Measurements from ENCODE around the gene XPNPEP2. TPM values are rescaled to one million over a fixed set of nuclear protein-coding genes. Genes with fewer than 3 reads are reported as not detected.
A peak's percentile ranks its signal among the peaks of the same experiment; 100 is the strongest.

The XPNPEP2 gene
- total and polyA plus RNA-seq, 8 donors: 0.33 to 16.3 (median 1.7) TPM

DNA sequence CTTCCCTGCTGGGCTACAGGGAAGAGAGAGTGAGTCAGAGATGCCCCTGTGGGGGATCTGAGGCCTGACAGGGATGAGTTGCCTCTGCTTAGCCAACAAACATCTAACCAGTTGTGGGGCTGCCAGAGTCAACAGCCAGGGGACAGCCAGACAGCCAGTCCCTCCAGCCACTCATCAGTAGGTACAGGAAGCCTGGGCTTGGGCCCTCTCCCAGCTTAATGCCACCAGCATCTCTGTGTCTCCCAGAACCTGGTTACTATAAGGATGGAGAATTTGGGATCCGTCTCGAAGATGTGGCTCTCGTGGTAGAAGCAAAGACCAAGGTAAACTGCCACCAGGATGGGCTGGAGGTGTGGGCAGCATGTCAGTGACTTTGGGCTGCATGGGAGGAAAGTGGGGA, 23.7 kb downstream of the XPNPEP2 start:
- H3K4me1 ChIP-seq: no peaks in the 10 kb centered on the region
- intact Hi-C loops (cut with DNase I; ENCODE audit: low total_unique reads): no loop called here
- no peak overlapping the region for H3K4me3 ChIP-seq
- no peaks in the 10 kb centered on the region for H3K9me3 ChIP-seq
- peaks cover 0 to 3% (median 0%) of the 10 kb centered on the region in 3 donors for H3K27me3 ChIP-seq
- no peak overlapping the region for H3K27ac ChIP-seq
- 91 to 100% (median 94%) methylated on average over 3 of the region's 3 CpGs; no CpG with 5 or more reads in 1 of the 5 donors for WGBS, 5 donors
- H3K36me3 ChIP-seq: no peaks in the 10 kb centered on the region
- no peak for DNase-seq
- TF ChIP-seq POLR2AphosphoS5 (IDR thresholded peaks at IDR 0.05) (no peak), POLR2A (IDR thresholded peaks at IDR 0.05) (no peak), EP300 (IDR thresholded peaks at IDR 0.05) (no peak)
- TF ChIP-seq, protein P1, sequence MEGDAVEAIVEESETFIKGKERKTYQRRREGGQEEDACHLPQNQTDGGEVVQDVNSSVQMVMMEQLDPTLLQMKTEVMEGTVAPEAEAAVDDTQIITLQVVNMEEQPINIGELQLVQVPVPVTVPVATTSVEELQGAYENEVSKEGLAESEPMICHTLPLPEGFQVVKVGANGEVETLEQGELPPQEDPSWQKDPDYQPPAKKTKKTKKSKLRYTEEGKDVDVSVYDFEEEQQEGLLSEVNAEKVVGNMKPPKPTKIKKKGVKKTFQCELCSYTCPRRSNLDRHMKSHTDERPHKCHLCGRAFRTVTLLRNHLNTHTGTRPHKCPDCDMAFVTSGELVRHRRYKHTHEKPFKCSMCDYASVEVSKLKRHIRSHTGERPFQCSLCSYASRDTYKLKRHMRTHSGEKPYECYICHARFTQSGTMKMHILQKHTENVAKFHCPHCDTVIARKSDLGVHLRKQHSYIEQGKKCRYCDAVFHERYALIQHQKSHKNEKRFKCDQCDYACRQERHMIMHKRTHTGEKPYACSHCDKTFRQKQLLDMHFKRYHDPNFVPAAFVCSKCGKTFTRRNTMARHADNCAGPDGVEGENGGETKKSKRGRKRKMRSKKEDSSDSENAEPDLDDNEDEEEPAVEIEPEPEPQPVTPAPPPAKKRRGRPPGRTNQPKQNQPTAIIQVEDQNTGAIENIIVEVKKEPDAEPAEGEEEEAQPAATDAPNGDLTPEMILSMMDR (IDR thresholded peaks at IDR 0.05): no peak

DNA sequence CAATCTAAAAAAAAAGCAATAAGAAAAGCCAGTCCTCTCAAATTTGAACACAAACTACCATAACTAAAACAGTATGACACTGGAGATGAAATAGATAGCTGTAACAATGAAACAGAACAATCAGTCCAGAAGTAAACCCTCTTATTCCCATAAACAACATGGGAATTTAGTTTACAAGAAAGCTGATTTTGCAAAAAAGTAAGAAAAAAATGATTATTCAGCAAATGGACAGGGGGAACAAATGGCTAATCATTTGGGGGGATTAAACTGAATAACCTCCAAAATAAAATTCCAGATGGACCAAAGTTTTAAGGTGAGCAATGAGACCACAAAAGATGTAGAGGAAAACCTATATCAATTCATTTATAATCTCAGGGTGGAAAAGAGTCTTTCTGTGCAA, 24.9 kb downstream of the XPNPEP2 start:
- Histone ChIP-seq H3K4me1 (no peaks in the 10 kb centered on the region), H3K4me3 (no peak overlapping the region), H3K27ac (no peak overlapping the region), H3K36me3 (no peaks in the 10 kb centered on the region), H3K9me3 (no peaks in the 10 kb centered on the region), H3K27me3 (peaks cover 0 to 3% (median 0%) of the 10 kb centered on the region in 3 donors)
- TF ChIP-seq POLR2AphosphoS5 (IDR thresholded peaks at IDR 0.05): no peak
- TF ChIP-seq EP300 (IDR thresholded peaks at IDR 0.05): no peak
- no peak for TF ChIP-seq POLR2A (IDR thresholded peaks at IDR 0.05)
- TF ChIP-seq, protein P1 (IDR thresholded peaks at IDR 0.05): no peak
- DNase-seq: no peak
- intact Hi-C loops (cut with DNase I; ENCODE audit: low total_unique reads): no loop called here

DNA sequence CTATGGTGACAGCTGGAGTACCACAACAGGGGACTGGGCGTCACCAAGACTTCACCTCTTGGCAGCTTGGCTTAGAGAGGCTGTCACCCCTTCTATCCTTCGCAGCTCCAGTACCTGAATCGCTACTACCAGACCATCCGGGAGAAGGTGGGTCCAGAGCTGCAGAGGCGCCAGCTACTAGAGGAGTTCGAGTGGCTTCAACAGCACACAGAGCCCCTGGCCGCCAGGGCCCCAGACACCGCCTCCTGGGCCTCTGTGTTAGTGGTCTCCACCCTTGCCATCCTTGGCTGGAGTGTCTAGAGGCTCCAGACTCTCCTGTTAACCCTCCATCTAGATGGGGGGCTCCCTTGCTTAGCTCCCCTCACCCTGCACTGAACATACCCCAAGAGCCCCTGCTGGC, 29.4 kb downstream of the XPNPEP2 start:
- no peak overlapping the region for H3K4me3 ChIP-seq
- no peaks in the 10 kb centered on the region for H3K4me1 ChIP-seq
- DNase-seq: no peak
- intact Hi-C loops (cut with DNase I; ENCODE audit: low total_unique reads): no loop called here
- no peaks in the 10 kb centered on the region for H3K9me3 ChIP-seq
- H3K36me3 ChIP-seq: no peaks in the 10 kb centered on the region
- no peak overlapping the region for H3K27ac ChIP-seq
- no peak for TF ChIP-seq POLR2AphosphoS5 (IDR thresholded peaks at IDR 0.05)
- no peak for TF ChIP-seq POLR2A (IDR thresholded peaks at IDR 0.05)
- TF ChIP-seq, protein P1 (IDR thresholded peaks at IDR 0.05): no peak
- TF ChIP-seq EP300 (IDR thresholded peaks at IDR 0.05): no peak
- 94 to 100% (median 96%) methylated on average over 3 to 8 of the region's 8 CpGs for WGBS, 5 donors
- no peaks in the 10 kb centered on the region for H3K27me3 ChIP-seq

DNA sequence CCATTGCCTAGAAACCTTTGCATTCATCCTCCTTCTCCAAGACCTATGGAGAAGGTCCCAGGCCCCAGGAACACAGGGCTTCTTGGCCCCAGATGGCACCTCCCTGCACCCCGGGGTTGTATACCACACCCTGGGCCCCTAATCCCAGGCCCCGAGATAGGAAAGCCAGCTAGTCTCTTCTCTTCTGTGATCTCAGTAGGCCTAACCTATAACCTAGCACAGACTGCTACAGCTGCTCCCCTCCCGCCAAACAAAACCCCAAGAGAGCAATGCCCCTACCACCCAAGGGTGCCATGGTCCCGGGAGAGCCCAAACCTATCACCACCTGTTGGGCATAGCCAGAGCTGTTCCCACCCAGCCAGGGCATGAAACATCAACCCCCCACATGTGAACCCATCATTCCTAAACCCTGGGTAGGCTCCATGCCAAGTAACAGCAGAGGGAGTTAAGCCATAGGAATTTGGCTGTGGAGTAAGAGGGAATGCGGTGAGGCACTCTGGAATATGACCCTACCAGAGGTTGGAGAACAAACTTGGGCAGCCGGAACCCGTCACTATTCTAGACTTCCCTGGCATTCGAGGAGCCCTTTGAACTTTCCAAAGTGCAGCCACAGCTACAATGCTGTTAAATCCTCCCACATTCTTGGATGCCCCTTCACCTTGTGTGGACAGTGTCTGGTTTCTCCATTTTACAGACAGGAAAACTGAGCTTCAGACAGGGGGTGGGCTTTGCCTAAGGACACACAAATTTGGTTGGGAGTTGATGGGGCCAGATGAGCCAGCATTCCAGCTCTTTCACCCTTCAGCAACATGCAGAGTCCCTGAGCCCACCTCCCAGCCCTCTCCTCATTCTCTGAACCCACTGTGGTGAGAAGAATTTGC, 30.0 kb downstream of the XPNPEP2 start:
- 65 to 94% (median 81%) methylated on average over 6 to 8 of the region's 8 CpGs for WGBS, 5 donors
- H3K27me3 ChIP-seq: no peaks in the 10 kb centered on the region
- no peak for DNase-seq
- H3K4me1 ChIP-seq: no peaks in the 10 kb centered on the region
- no peaks in the 10 kb centered on the region for H3K36me3 ChIP-seq
- TF ChIP-seq, protein P1 (IDR thresholded peaks at IDR 0.05): no peak
- no peak for TF ChIP-seq EP300 (IDR thresholded peaks at IDR 0.05)
- no peak for TF ChIP-seq POLR2AphosphoS5 (IDR thresholded peaks at IDR 0.05)
- TF ChIP-seq POLR2A (IDR thresholded peaks at IDR 0.05): no peak
- H3K9me3 ChIP-seq: no peaks in the 10 kb centered on the region
- H3K27ac ChIP-seq: peak overlapping the region in 1 of 5 donors; percentile 31
- intact Hi-C loops (cut with DNase I; ENCODE audit: low total_unique reads): no loop called here
- H3K4me3 ChIP-seq: no peak overlapping the region

Measured in stomach (tissue), 9 donors.